DMS53 treated with DMSO at 0.1 percent for 48 hours (cell line): ENCODE data around the gene C1QTNF8.

Experiments used
- DNase-seq: peaks from one replicate; lab custom pipeline; 2025; ENCODE audit not compliant: unreplicated experiment; lab: John Stamatoyannopoulos, UW

C1QTNF8 gene

GRCh38 chr16:1063728-1064127 is 32.3 kb downstream of the C1QTNF8 start:
- no peak for DNase-seq

GRCh38 chr16:1062895-1063294 is 33.1 kb downstream of the C1QTNF8 start:
- DNase-seq, result no peak

- DNase-seq, result no peak
These were observed 34.1 kb downstream of the C1QTNF8 start for GRCh38 chr16:1061769-1062505.

GRCh38 chr16:1060416-1061340 is 35.4 kb downstream of the C1QTNF8 start:
- no peak for DNase-seq

DNA sequence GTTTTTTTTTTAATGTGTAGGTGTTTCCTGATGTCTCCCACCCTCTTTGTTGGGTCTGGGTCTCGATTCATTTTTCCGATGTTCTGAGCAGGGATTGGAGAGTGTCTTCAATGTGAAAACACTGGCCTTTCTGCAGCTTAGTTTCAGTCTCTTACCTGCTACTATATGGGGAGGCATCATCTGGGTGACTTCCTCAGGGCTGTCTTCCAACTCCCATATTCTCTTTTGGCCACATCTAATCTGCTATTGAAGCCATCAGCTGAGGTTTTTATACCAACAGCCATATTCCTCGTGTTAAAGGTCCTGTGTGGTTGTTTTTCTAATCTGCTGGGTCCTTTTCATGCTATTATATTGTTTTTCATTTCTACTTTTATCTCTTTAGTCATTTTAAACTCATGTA is 36.7 kb downstream of the C1QTNF8 start:
- no peak for DNase-seq

- no peak for DNase-seq
These were observed 37.8 kb downstream of the C1QTNF8 start for GRCh38 chr16:1058216-1058615.

- DNase-seq, result no peak
These were observed 38.7 kb downstream of the C1QTNF8 start for GRCh38 chr16:1057252-1057932.

DNA sequence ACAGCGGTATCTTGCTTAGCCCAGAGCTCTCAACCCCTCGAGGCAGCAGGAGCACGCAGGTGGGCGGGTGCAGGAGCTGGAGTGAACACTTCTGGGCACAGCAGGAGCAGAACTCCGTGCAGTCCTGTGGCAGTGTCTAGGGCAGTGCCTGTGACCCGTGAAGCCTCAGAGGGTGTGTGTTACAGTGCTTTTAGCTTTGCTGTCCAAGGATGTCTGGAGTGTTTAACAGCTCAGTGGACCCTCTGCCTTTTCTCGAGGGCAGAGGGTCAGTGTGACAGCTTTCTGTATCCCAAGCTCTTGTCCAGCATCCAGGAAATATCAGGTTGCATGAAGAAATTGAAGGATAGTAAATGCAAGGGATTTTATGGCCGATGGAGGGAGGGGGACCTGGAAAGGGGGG is 39.8 kb downstream of the C1QTNF8 start:
- no peak for DNase-seq

- DNase-seq, result no peak
These were observed 40.5 kb downstream of the C1QTNF8 start for GRCh38 chr16:1055557-1055924.

DNA sequence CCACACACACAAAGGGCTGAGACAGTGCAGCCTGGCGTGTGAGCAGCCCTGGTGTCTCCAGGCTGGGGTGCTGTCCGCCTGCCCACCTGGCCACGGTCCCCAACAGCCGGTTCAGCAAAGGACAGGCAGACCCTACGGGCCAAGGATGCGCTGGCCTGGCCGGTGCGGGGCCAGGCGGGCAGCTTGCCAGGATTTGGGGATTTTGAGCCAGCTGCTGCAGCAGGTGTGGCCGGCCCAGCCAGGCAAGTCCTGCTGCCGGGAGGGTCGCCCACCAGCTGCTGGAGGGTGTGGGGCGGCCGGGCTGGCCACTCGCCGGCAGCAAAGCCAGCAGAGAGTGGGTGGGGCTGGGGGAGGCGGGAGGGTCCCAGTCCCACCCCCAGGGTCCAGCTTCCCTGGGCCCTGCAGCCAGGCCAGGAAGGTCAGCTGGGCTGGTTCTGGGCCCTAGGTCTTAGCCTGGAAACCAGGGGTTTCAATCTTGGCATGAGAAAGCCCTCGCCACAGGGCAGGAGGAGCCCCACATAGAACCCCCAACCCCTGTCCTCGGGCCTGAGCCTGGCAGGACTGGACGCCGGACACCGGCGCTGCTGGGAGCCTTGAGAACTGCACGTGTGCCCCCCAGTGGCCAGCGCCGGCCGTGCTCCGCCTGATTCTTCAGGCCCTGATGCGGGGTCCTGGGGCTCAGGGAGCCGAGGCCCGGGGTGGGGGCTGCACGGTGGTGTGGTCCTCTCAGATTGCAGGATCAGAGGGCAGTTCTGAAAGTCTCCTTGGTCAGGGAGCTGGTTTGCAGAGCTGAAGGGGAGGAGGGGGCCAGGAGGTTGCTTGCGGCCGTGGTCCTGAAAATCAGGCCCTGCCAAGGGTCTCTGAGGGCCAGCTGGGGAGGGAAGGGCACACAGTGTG is 41.1 kb downstream of the C1QTNF8 start:
- DNase-seq, result no peak

GRCh38 chr16:1053700-1054368 is 42.2 kb downstream of the C1QTNF8 start:
- no peak for DNase-seq

DNA sequence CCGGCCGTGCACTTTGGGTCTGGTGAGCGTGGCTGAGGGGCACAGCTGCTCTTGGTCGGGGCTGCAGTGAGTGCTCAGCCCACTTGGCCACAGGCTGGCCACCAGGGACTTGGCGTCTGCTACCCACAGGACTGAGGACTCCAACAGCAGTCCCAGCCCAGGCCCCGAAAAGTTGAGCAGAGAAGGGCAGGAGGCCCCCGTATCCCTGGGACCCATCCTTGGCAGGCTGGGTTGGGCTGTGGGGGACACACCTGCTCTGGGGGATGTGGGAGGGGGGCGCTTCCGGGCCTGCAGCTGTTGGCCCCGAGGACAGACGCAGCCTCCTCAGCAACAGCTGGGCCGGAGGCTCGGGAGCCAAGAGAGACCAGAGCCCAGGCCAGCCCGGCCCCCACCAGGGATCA is 42.9 kb downstream of the C1QTNF8 start:
- DNase-seq, result no peak

- no peak for DNase-seq
These were observed 43.3 kb downstream of the C1QTNF8 start for GRCh38 chr16:1052721-1053120.

DNA sequence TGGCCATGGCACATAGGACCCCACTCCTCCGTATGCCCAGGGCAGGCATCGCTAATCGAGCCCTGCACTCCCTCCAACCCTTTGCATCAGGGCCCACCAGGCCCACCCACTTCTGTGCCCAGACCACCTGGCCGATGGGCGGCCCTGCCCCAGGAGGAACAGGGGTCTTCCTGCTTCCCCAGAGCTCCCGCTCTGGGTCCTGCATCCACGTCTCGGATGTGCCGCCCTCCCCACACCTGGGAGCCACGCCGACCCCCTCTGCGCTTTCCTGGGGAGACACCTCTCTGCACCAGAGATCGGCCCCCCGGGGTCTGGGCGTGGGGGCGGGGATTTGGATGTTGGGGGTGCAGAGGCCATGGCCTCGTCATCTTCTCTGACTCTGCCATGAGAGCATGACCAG is 44.6 kb downstream of the C1QTNF8 start:
- no peak for DNase-seq

- no peak for DNase-seq
These were observed 45.1 kb downstream of the C1QTNF8 start for GRCh38 chr16:1050921-1051320.

GRCh38 chr16:1050516-1050915 is 45.5 kb downstream of the C1QTNF8 start:
- no peak for DNase-seq

DNA sequence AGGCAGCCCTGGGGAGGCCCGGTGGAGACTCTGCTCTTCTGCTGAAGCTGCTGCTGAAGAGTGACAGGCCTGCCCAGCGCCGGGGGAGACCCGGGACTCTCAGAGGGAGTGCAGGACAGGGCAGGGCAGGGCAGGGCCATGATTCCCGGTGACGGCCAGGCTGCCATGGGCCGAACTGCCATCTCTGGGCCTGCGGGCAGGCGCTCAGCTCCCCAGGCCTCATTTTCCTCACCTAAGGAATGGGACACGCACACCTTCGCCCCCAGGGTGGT is 46.1 kb downstream of the C1QTNF8 start:
- no peak for DNase-seq

GRCh38 chr16:1049113-1049975 is 46.7 kb downstream of the C1QTNF8 start:
- DNase-seq, result no peak

GRCh38 chr16:1048442-1049112 is 47.5 kb downstream of the C1QTNF8 start:
- DNase-seq, result no peak
